ENCODE results near the gene PIK3R5. TPM values are rescaled to one million over a fixed set of nuclear protein-coding genes. Genes with fewer than 3 reads are reported as not detected.

The PIK3R5 gene
- total RNA-seq, 1 donor from 2014 or later, result not detected

- Mint-ChIP-seq H3K4me1 (ENCODE audit: low read depth) (peaks cover 32% of the 10 kb centered on the region), H3K36me3 (ENCODE audit: low read depth) (peaks cover 2% of the 10 kb centered on the region), H3K4me3 (ENCODE audit: unreplicated experiment) (no peak overlapping the region), H3K27ac (ENCODE audit: unreplicated experiment) (no peak overlapping the region), H3K9me3 (ENCODE audit: low read depth) (peaks cover 14% of the 10 kb centered on the region), H3K27me3 (ENCODE audit: low read depth) (no peaks in the 10 kb centered on the region)
- no peak for TF ChIP-seq CTCF (IDR thresholded peaks at IDR 0.05)
- DNase-seq (ENCODE audit: low spot score), result no peak
Observed at GRCh38 chr17:8918807-8919465, 46.6 kb downstream of the PIK3R5 start.

GRCh38 chr17:8916466-8916865 is 49.0 kb downstream of the PIK3R5 start:
- Mint-ChIP-seq H3K4me3 (ENCODE audit: unreplicated experiment) (no peak overlapping the region), H3K36me3 (ENCODE audit: low read depth) (peaks cover 2% of the 10 kb centered on the region), H3K4me1 (ENCODE audit: low read depth) (peaks cover 16% of the 10 kb centered on the region), H3K9me3 (ENCODE audit: low read depth) (peaks cover 11% of the 10 kb centered on the region), H3K27me3 (ENCODE audit: low read depth) (peaks cover 11% of the 10 kb centered on the region), H3K27ac (ENCODE audit: unreplicated experiment) (no peak overlapping the region)
- TF ChIP-seq CTCF (IDR thresholded peaks at IDR 0.05), result no peak
- no peak for DNase-seq (ENCODE audit: low spot score)

GRCh38 chr17:8914554-8914953 is 51.0 kb downstream of the PIK3R5 start:
- Mint-ChIP-seq H3K4me3 (ENCODE audit: unreplicated experiment) (no peak overlapping the region), H3K9me3 (ENCODE audit: low read depth) (peaks cover 11% of the 10 kb centered on the region), H3K36me3 (ENCODE audit: low read depth) (peaks cover 2% of the 10 kb centered on the region), H3K4me1 (ENCODE audit: low read depth) (peaks cover 10% of the 10 kb centered on the region), H3K27ac (ENCODE audit: unreplicated experiment) (no peak overlapping the region), H3K27me3 (ENCODE audit: low read depth) (peaks cover 20% of the 10 kb centered on the region)
- no peak for TF ChIP-seq CTCF (IDR thresholded peaks at IDR 0.05)
- DNase-seq (ENCODE audit: low spot score), result no peak

- H3K27ac Mint-ChIP-seq (ENCODE audit: unreplicated experiment), result no peak overlapping the region
- peaks cover 2% of the 10 kb centered on the region for H3K36me3 Mint-ChIP-seq (ENCODE audit: low read depth)
- no peak overlapping the region for H3K4me3 Mint-ChIP-seq (ENCODE audit: unreplicated experiment)
- H3K27me3 Mint-ChIP-seq (ENCODE audit: low read depth), result peaks cover 22% of the 10 kb centered on the region
- no peak for TF ChIP-seq CTCF (IDR thresholded peaks at IDR 0.05)
- peaks cover 11% of the 10 kb centered on the region for H3K9me3 Mint-ChIP-seq (ENCODE audit: low read depth)
- H3K4me1 Mint-ChIP-seq (ENCODE audit: low read depth), result peaks cover 10% of the 10 kb centered on the region
- no peak for DNase-seq (ENCODE audit: low spot score)
Observed at GRCh38 chr17:8913879-8914278, 51.6 kb downstream of the PIK3R5 start.

- H3K27me3 Mint-ChIP-seq (ENCODE audit: low read depth), result peaks cover 25% of the 10 kb centered on the region
- peaks cover 2% of the 10 kb centered on the region for H3K36me3 Mint-ChIP-seq (ENCODE audit: low read depth)
- H3K27ac Mint-ChIP-seq (ENCODE audit: unreplicated experiment), result no peak overlapping the region
- H3K9me3 Mint-ChIP-seq (ENCODE audit: low read depth), result peaks cover 10% of the 10 kb centered on the region
- DNase-seq (ENCODE audit: low spot score), result no peak
- H3K4me1 Mint-ChIP-seq (ENCODE audit: low read depth), result peaks cover 10% of the 10 kb centered on the region
- TF ChIP-seq CTCF (IDR thresholded peaks at IDR 0.05), result no peak
- no peak overlapping the region for H3K4me3 Mint-ChIP-seq (ENCODE audit: unreplicated experiment)
Observed at GRCh38 chr17:8913091-8913490, 52.4 kb downstream of the PIK3R5 start.
